Epithelial cell of esophagus (primary cell): Measurements from ENCODE around the gene ANKRD6.

Experiments used
- DNase-seq: peaks from one replicate; pipeline ENCODE4 v3.0.0; 2010; ENCODE audit warnings: low read depth
- H3K4me3 ChIP-seq: 2 replicates; pipeline ENCODE4 v1.5.1; 2011; ENCODE audit warnings: mild to moderate bottlenecking, low read length, control low read depth
- TF ChIP-seq, protein P1 (sequence below): IDR thresholded peaks from 2 replicates; pipeline ENCODE4 v1.5.1; 2011; ENCODE audit warnings: low read depth, mild to moderate bottlenecking, low read length, control low read depth, inconsistent platforms; ENCODE audit not compliant: insufficient read depth; ENCODE audit errors: missing control alignments

Gene ANKRD6

DNA sequence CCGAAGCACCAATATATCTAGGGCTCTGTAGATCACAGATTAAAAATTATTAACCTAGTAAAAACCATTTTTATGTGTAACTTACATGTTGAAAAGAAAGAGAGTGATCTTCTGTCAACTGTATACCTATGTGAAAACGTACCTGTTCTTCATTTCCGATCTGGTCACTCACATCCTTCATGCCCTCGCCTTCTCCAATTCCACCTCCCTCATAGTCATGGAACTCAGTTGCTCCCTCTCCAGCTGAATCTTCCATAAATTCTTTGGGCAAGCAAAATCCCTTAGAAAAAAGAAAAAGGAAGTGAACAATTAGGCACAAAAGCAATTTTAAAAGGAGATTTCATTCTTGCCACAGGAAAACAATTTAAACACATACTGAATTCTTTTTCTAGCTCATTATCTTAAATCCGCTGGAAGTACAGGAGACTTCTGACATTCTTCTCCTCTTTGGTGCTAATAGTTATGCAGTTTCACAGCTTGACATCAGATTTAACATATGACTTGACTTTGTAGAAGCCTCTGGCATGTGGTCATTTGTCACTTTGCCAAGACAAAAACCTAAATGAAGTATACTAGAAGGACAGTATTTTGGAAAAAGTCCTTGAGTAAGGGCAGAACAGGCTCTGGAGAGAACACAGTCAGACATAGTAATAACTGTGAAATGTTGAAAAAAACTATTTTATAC, 235.1 kb downstream of the ANKRD6 start:
- H3K4me3 ChIP-seq: no peak overlapping the region
- TF ChIP-seq, protein P1, sequence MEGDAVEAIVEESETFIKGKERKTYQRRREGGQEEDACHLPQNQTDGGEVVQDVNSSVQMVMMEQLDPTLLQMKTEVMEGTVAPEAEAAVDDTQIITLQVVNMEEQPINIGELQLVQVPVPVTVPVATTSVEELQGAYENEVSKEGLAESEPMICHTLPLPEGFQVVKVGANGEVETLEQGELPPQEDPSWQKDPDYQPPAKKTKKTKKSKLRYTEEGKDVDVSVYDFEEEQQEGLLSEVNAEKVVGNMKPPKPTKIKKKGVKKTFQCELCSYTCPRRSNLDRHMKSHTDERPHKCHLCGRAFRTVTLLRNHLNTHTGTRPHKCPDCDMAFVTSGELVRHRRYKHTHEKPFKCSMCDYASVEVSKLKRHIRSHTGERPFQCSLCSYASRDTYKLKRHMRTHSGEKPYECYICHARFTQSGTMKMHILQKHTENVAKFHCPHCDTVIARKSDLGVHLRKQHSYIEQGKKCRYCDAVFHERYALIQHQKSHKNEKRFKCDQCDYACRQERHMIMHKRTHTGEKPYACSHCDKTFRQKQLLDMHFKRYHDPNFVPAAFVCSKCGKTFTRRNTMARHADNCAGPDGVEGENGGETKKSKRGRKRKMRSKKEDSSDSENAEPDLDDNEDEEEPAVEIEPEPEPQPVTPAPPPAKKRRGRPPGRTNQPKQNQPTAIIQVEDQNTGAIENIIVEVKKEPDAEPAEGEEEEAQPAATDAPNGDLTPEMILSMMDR: no peak
- no peak for DNase-seq

DNA sequence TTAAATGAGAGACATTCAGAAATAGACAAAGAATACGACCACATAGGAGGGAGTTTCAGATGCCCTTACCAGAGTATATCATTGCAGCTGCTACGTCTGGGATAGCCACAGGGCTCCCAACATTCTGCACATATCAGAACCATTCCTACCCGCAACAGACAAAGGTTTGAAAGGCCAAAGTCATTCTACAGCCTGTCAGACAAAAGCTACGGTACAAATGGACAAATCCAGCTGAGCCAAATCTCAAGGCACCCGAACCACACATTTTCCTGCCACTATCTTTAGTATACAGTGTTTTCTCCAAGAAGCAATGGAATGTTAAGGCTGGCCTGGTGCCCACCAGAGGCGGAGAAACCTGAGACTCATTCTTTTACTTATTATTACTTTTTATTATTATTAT, 236.1 kb downstream of the ANKRD6 start:
- no peak for DNase-seq
- TF ChIP-seq, protein P1: no peak

DNA sequence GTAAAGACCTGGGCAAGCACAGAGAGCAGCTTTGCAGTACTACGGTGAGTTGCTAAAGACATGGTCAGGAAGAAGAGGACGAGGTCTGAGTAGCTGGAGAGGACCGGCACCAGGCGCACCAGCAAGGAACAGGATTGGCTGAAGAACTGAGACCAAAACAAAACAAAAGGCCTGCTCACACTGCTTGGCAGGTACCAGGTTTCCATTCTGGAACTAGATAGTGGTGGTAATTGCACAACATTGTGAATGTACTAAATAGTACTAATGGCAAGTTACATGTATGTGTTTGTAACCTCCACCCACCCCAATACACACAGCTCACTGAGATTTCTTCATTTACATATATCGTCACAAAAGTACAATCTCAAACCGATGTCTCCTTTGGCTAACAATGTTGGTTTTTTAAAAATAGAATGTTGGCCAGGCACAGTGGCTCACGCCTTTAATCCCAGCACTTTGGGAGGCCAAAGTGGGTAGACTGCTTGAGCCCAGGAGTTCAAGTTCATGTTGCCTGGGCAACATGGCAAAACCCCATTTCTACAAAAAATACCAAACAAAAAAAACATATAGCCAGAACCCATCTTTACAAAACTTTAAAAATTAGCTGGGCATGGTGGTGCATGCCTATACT, 238.1 kb downstream of the ANKRD6 start:
- no peak overlapping the region for H3K4me3 ChIP-seq
- no peak for DNase-seq
- TF ChIP-seq, protein P1: no peak

More for the DNA sequence above, 236.1 kb downstream of the ANKRD6 start:
- no peak overlapping the region for H3K4me3 ChIP-seq

- no peak overlapping the region for H3K4me3 ChIP-seq
- TF ChIP-seq, protein P1: no peak
- DNase-seq: no peak
Measured at GRCh38 chr6:89675949-89676748, 243.2 kb downstream of the ANKRD6 start.

- H3K4me3 ChIP-seq: no peak overlapping the region
- DNase-seq: no peak
- TF ChIP-seq, protein P1: no peak
Measured at GRCh38 chr6:89678531-89678930, 245.6 kb downstream of the ANKRD6 start.

DNA sequence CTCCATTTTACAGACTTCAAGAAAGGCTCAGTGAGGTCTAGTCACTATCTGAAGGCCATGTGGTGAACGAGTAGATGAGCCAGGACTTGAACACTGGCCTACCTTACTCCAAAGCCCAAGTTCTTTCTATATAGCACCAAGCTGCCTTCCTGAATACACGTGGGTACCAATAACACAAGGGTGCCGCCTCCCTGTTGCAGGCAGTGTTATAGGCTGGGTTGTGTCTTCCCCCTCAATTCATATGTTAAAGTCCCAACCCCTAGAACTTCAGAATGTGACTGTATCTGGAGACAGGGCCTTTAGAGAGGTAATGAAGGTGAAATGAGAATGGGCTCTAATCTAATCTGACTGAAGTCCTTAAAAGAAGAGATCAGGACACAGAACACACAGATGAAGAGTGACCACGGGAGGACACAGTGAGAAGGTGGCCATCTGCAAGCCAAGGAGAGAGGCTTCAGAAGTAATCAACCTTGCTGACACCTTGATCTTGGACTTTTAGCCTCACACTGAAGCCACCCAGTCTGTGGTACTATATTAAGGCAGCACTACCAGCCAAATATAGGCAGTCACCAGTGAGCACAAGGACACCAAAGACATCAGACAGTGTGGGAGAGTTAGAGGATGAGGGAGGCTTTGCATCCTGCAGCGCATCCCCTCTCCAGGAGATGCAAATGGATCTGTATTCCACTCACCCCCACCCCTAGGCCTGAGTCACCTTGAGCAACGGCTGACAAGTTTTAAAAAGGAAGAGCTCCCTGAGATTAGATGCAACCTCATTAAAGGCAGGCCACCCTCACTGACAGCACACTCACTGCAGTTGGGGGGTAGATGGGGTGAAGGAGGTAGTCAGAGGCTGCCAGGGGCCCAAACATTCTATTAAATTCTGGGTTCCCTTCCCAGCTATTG, 246.5 kb downstream of the ANKRD6 start:
- no peak for DNase-seq
- no peak overlapping the region for H3K4me3 ChIP-seq
- TF ChIP-seq, protein P1: no peak
